IMR-90 (cell line): ENCODE data around the gene SPIN1. TPM values are rescaled to one million over a fixed set of nuclear protein-coding genes. Genes with fewer than 3 reads are reported as not detected.

Experiments used
- ATAC-seq: fragments of 200-7000 bp; cut with Tn5 transposase; 2 replicates; pipeline ENCODE4 v1.9.1; 2020; ENCODE audit warnings: low read depth, mild to moderate bottlenecking, moderate library complexity
- Bru-seq: library from RNA; stranded (reverse); fragments of 400-500 nt; gene quantifications from one replicate; lab custom pipeline; 2021; lab: Mats Ljungman, UMichigan
- BruChase-seq, 2 experiments: library from RNA; stranded (reverse); fragments of 400-500 nt; gene quantifications; one replicate each; lab custom pipeline; 2021; lab: Mats Ljungman, UMichigan
- BruUV-seq: library from RNA; stranded (reverse); fragments of 400-500 nt; replicated peaks from 2 replicates; lab custom pipeline; 2021; lab: Mats Ljungman, UMichigan
- CTCF ChIA-PET: fragments of 300-600 bp; formaldehyde crosslinking; extraction: SDS; loops from one replicate; lab custom pipeline; 2021; ENCODE audit warnings: antibody characterized with exemption; lab: Yijun Ruan, JAX
- POLR2A ChIA-PET: fragments of 300-600 bp; sonication (Branson Sonifier 250); formaldehyde crosslinking; loops from one replicate; lab custom pipeline; 2022; ENCODE audit warnings: antibody characterized with exemption; ENCODE audit not compliant: unreplicated experiment; lab: Charles Lee
- DNase-seq: peaks from one replicate; pipeline ENCODE4 v3.0.0; 2013
- H2AFZ ChIP-seq: replicated peaks from 2 replicates; pipeline ENCODE3; 2013; ENCODE audit warnings: low read length, mild to moderate bottlenecking; ENCODE audit not compliant: poor library complexity
- H2AK5ac ChIP-seq: 2 replicates; pipeline ENCODE4 v1.6.1; 2013; ENCODE audit warnings: low read depth, low read length, inconsistent platforms
- H2AK9ac ChIP-seq: replicated peaks from 2 replicates; pipeline ENCODE3; 2013; ENCODE audit warnings: mild to moderate bottlenecking, low read depth, low read length, moderate library complexity; ENCODE audit not compliant: poor library complexity
- H2BK120ac ChIP-seq: 2 replicates; pipeline ENCODE4 v1.6.1; 2013; ENCODE audit warnings: low read depth, low read length, inconsistent platforms
- H2BK15ac ChIP-seq: 3 replicates; pipeline ENCODE4 v1.6.1; 2013; ENCODE audit warnings: low read depth, low read length, inconsistent platforms
- H2BK20ac ChIP-seq: 2 replicates; pipeline ENCODE4 v1.6.1; 2013; ENCODE audit warnings: low read depth, mild to moderate bottlenecking, inconsistent platforms, low read length, moderate library complexity
- H2BK5ac ChIP-seq: 2 replicates; pipeline ENCODE4 v1.6.1; 2013; ENCODE audit warnings: mild to moderate bottlenecking, low read depth, low read length, inconsistent platforms; ENCODE audit not compliant: poor library complexity, severe bottlenecking
- H3K14ac ChIP-seq: replicated peaks from 2 replicates; pipeline ENCODE4 v1.6.1; 2013; ENCODE audit warnings: low read depth, low read length, inconsistent platforms
- H3K18ac ChIP-seq: 2 replicates; pipeline ENCODE4 v1.6.1; 2013; ENCODE audit warnings: low read depth, low read length, control low read depth
- H3K23ac ChIP-seq: 2 replicates; pipeline ENCODE4 v1.6.1; 2013; ENCODE audit warnings: low read depth, low read length, inconsistent platforms
- H3K27ac ChIP-seq: 2 replicates; pipeline ENCODE4 v1.5.1; 2013; ENCODE audit warnings: mild to moderate bottlenecking, control low read depth, low read length; ENCODE audit not compliant: insufficient read depth
- H3K27me3 ChIP-seq: 2 replicates; pipeline ENCODE4 v1.6.1; 2013; ENCODE audit warnings: low read length; ENCODE audit not compliant: control insufficient read depth, insufficient read depth
- H3K36me3 ChIP-seq: 2 replicates; pipeline ENCODE4 v1.6.1; 2013; ENCODE audit warnings: low read length, mixed read lengths; ENCODE audit not compliant: control insufficient read depth, insufficient read depth
- H3K4ac ChIP-seq: 2 replicates; pipeline ENCODE4 v1.6.1; 2013; ENCODE audit warnings: low read depth, low read length, inconsistent platforms
- H3K4me1 ChIP-seq: 2 replicates; pipeline ENCODE4 v1.6.1; 2013; ENCODE audit warnings: low read length, mixed read lengths; ENCODE audit not compliant: control insufficient read depth, insufficient read depth
- H3K4me2 ChIP-seq: 2 replicates; pipeline ENCODE4 v1.6.1; 2013; ENCODE audit warnings: low read depth, mild to moderate bottlenecking, control low read depth, low read length, moderate library complexity
- H3K4me3 ChIP-seq: 2 replicates; pipeline ENCODE4 v1.5.1; 2013; ENCODE audit warnings: low read depth, mild to moderate bottlenecking, control low read depth, low read length, moderate library complexity; ENCODE audit not compliant: insufficient read depth
- H3K56ac ChIP-seq: 2 replicates; pipeline ENCODE4 v1.6.1; 2013; ENCODE audit warnings: low read length, inconsistent platforms; ENCODE audit not compliant: insufficient read depth; ENCODE audit errors: extremely low read depth
- H3K79me1 ChIP-seq, 2 experiments: 2 replicates each; pipeline ENCODE4 v1.6.1; 2013; ENCODE audit warnings: low read length in 2 of 2, inconsistent platforms in 1 of 2, low read depth in 1 of 2
- H3K9ac ChIP-seq: 2 replicates; pipeline ENCODE4 v1.6.1; 2013; ENCODE audit warnings: low read depth, low read length, control low read depth
- H3K9me1 ChIP-seq: 2 replicates; pipeline ENCODE4 v1.6.1; 2013; ENCODE audit warnings: low read length, inconsistent platforms; ENCODE audit not compliant: insufficient read depth
- H3K9me3 ChIP-seq: 2 replicates; pipeline ENCODE4 v1.6.1; 2013; ENCODE audit warnings: low read length; ENCODE audit not compliant: control insufficient read depth, insufficient read depth
- H4K20me1 ChIP-seq: 2 replicates; pipeline ENCODE4 v1.6.1; 2013; ENCODE audit warnings: low read length, inconsistent platforms; ENCODE audit not compliant: insufficient read depth
- H4K5ac ChIP-seq: 2 replicates; pipeline ENCODE4 v1.6.1; 2013; ENCODE audit warnings: mild to moderate bottlenecking, low read depth, low read length, control low read depth
- H4K8ac ChIP-seq, 2 experiments: 2 replicates each; pipeline ENCODE4 v1.6.1; 2013; ENCODE audit warnings: low read depth in 2 of 2, low read length in 2 of 2, control low read depth in 1 of 2, inconsistent platforms in 1 of 2
- H4K91ac ChIP-seq: 2 replicates; pipeline ENCODE4 v1.6.1; 2013; ENCODE audit warnings: low read depth, low read length, inconsistent platforms; ENCODE audit not compliant: insufficient read depth
- CEBPB ChIP-seq: IDR thresholded peaks from 2 replicates; pipeline ENCODE4 v1.6.1; 2012; ENCODE audit warnings: low read depth, low read length, improper control_type of control experiment
- CTCF ChIP-seq: conservative IDR thresholded peaks from 2 replicates; pipeline ENCODE4 v1.5.1; 2012; ENCODE audit warnings: mild to moderate bottlenecking, low read depth, low read length, improper control_type of control experiment
- MAZ ChIP-seq: IDR thresholded peaks from 2 replicates; pipeline ENCODE4 v1.6.1; 2012; ENCODE audit warnings: low read depth, mild to moderate bottlenecking, low read length, improper control_type of control experiment, moderate library complexity, borderline replicate concordance
- MXI1 ChIP-seq: IDR thresholded peaks from 2 replicates; pipeline ENCODE4 v1.6.1; 2012; ENCODE audit warnings: low read depth, mild to moderate bottlenecking, low read length, moderate library complexity, borderline replicate concordance
- NFE2L2 ChIP-seq: fragments of 150-350 bp; IDR thresholded peaks from 2 replicates; pipeline ENCODE4 v1.6.1; 2016; ENCODE audit warnings: low read depth, mild to moderate bottlenecking, low read length
- POLR2A ChIP-seq: IDR thresholded peaks from 2 replicates; pipeline ENCODE4 v1.6.1; 2012; ENCODE audit warnings: mild to moderate bottlenecking, low read depth, low read length
- RAD21 ChIP-seq: IDR thresholded peaks from 2 replicates; pipeline ENCODE4 v1.6.1; 2012; ENCODE audit warnings: low read length, improper control_type of control experiment
- RCOR1 ChIP-seq: IDR thresholded peaks from 2 replicates; pipeline ENCODE4 v1.6.1; 2012; ENCODE audit warnings: mild to moderate bottlenecking, low read length, improper control_type of control experiment; ENCODE audit not compliant: insufficient replicate concordance
- RFX5 ChIP-seq: IDR thresholded peaks from 2 replicates; pipeline ENCODE4 v1.8.0; 2012; ENCODE audit warnings: low read depth, mild to moderate bottlenecking, low read length, moderate library complexity
- SMC3 ChIP-seq: fragments of 150-350 bp; IDR thresholded peaks from 2 replicates; pipeline ENCODE4 v1.6.1; 2016; ENCODE audit warnings: low read depth, mild to moderate bottlenecking, antibody characterized with exemption, low read length, moderate library complexity
- USF2 ChIP-seq: fragments of 150-350 bp; IDR thresholded peaks from 2 replicates; pipeline ENCODE4 v1.6.1; 2017; ENCODE audit warnings: mild to moderate bottlenecking, antibody characterized with exemption, low read length, low read depth
- WGBS, 2 experiments: methylation state at CpG; one replicate each; pipeline versions ENCODE4 v1.1.5 to v1.1.7; 2013; ENCODE audit warnings: missing lambda C conversion rate in 2 of 2; ENCODE audit not compliant: insufficient read length in 1 of 2; ENCODE audit errors: extremely low coverage in 2 of 2; 5-methylcytosine and 5-hydroxymethylcytosine counted together
- dilution Hi-C: fragments of 300-500 bp; cut with HindIII; formaldehyde crosslinking; loops from one replicate; pipeline ENCODE4 v1.14.3; 2018; ENCODE audit warnings: low sequenced_read_pairs; ENCODE audit not compliant: unreplicated experiment
- in situ Hi-C: fragments of 300-500 bp; cut with MboI; formaldehyde crosslinking; loops from 3 replicates; pipeline ENCODE4 v1.14.3; 2019; ENCODE audit warnings: low sequenced_read_pairs, inconsistent platforms, mixed read lengths
- intact Hi-C: fragments of 100-400 bp; cut with micrococcal nuclease; formaldehyde crosslinking; loops from 2 replicates; pipeline ENCODE4 v1.10.0; 2022
- long read RNA-seq: library from polyadenylated mRNA; unstranded; transcript quantifications from one replicate; pipeline ENCODE4 v2.0.0, GENCODE V29; 2021; ENCODE audit not compliant: unreplicated experiment
- polyA plus RNA-seq, 3 experiments: library from polyadenylated mRNA; depleted of rRNA; stranded (reverse); fragments of >200 nt; gene quantifications; 2 replicates each; pipeline ENCODE4 v1.2.3, GENCODE V29; 2012; ENCODE audit warnings: low replicate concordance in 1 of 3
- total RNA-seq: library from RNA; depleted of rRNA; stranded (reverse); fragments of >200 nt; gene quantifications from 2 replicates; pipeline ENCODE4 v1.2.3, GENCODE V29; 2012; rRNA removed

SPIN1 gene
- total RNA-seq (141 and 189 TPM in 2 replicates), polyA plus RNA-seq (2012; rRNA removed) (51.6 and 63.3 TPM in 2 replicates), Bru-seq, nascent RNA (percentile 93 among the genes with signal in this experiment), BruChase-seq, experiment 1, labeled RNA remaining after a 6-hour chase (percentile 98 among the genes with signal in this experiment), BruChase-seq, experiment 2, labeled RNA remaining after a 2-hour chase (percentile 96 among the genes with signal in this experiment)
- 17.1 and 25.4 TPM in 2 replicates for polyA plus RNA-seq (2012; cell fraction: cytosol; rRNA removed)
- 18.8 and 130 TPM in 2 replicates for polyA plus RNA-seq (2012; cell fraction: nucleus; rRNA removed; ENCODE audit: low replicate concordance)
- long read RNA-seq, full-length matches to known transcripts, result 43 of 115 reads
- long read RNA-seq, partial matches to known transcripts, result 9 of 115 reads
- long read RNA-seq, other reads (novel, unspliced or antisense), result 63 of 115 reads

GRCh38 chr9:88388203-88388885 lies at the start of gene SPIN1:
SPIN1 (plus strand) TSS chr9:88388444; CDS start chr9:88426540, 38,096 bp downstream.
- H2AFZ ChIP-seq, result peak within 1 kb of the TSS; percentile 99
- H3K23ac ChIP-seq, result peak within 1 kb of the TSS; percentile 97
- TF ChIP-seq CTCF (peak; percentile 64), POLR2A (0 out of 2 replicates have a peak, but pooled peaks have one; percentile 30), USF2 (no peak), NFE2L2 (no peak), RCOR1 (no peak), CEBPB (no peak), SMC3 (peak; percentile 34; the same call in 1 of the 2 replicates), RAD21 (peak; percentile 44), MXI1 (0 out of 2 replicates have a peak, but pooled peaks have one; percentile 9), MAZ (peak; percentile 52; the same call in 1 of the 2 replicates), RFX5 (no peak)
- peak; percentile 62 for DNase-seq
- H4K20me1 ChIP-seq, result peaks cover 8% of the 10 kb centered on the region; the same call in 1 of the 2 replicates
- H3K9me3 ChIP-seq, result no peaks in the 10 kb centered on the region
- H3K27ac ChIP-seq, result peak within 1 kb of the TSS; percentile 94
- H3K4me2 ChIP-seq, result peak within 1 kb of the TSS; percentile 98
- H3K14ac ChIP-seq, result peak within 1 kb of the TSS; percentile 93
- H3K4me1 ChIP-seq, result peaks cover 13% of the 10 kb centered on the region
- peak within 1 kb of the TSS; percentile 94 for H2AK9ac ChIP-seq
- peak within 1 kb of the TSS; percentile 97 for H4K5ac ChIP-seq
- ChIA-PET CTCF (no interaction called here), POLR2A (no interaction called here)
- in situ Hi-C loops (no loop called here), intact Hi-C loops (loop anchor here (1.0 to 5.0 kb wide), 6 partner anchors 190 to 612 kb away; no protein-coding TSS in a partner anchor), dilution Hi-C loops (no loop called here)
- H3K9ac ChIP-seq, result peak within 1 kb of the TSS; percentile 96
- no peaks in the 10 kb centered on the region for H3K27me3 ChIP-seq
- peaks cover 13 to 32% of the 10 kb centered on the region in 2 experiments; a peak in 3 of 4 replicates for H3K79me1 ChIP-seq
- H3K56ac ChIP-seq, result peak within 1 kb of the TSS; percentile 98
- peak within 1 kb of the TSS; percentile 92 for H2BK120ac ChIP-seq
- peak within 1 kb of the TSS; percentile 95 for H3K4ac ChIP-seq
- peak within 1 kb of the TSS; percentile 99; the same call in 2 of the 3 replicates for H2BK15ac ChIP-seq
- peak within 1 kb of the TSS; percentile 84 for H3K4me3 ChIP-seq
- WGBS, 2 experiments, result 0% methylated on average over 17 of the region's 106 CpGs; no CpG with 5 or more reads in 1 of the 2 experiments
- peak within 1 kb of the TSS; percentile 95 for H2BK5ac ChIP-seq
- H3K9me1 ChIP-seq, result peaks cover 9% of the 10 kb centered on the region
- H2AK5ac ChIP-seq, result peak within 1 kb of the TSS; percentile 95
- H4K91ac ChIP-seq, result peak within 1 kb of the TSS; percentile 96
- H3K18ac ChIP-seq, result peak within 1 kb of the TSS; percentile 86
- BruUV-seq, result no TSS peak
- H3K36me3 ChIP-seq, result no peaks in the 10 kb centered on the region
- H4K8ac ChIP-seq, result peak within 1 kb of the TSS; percentile 98 to 100
- peak within 1 kb of the TSS; percentile 83 for H2BK20ac ChIP-seq
- peak; percentile 90 for ATAC-seq
